Measurements from ENCODE around the gene JPH2.

DNA sequence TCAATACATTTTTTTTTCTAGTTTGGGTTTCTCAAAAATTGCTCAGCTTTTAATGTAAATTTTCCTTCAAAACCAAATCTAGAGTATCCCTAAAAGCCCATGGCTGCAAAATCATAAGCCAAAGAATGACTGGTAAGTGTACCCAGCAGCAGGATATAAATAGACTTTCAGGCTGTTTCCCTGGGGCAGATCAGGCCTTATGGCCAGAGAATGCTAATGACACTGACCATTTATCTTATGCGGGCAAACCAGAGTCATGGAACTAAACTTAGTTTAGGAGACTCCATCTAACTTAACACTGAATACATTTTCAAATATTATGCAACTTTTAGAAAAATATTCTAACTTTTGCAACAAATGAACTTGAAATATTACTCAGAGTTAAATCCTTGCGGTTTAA lies 16.2 kb upstream of the JPH2 start:
- TF ChIP-seq, protein P1, sequence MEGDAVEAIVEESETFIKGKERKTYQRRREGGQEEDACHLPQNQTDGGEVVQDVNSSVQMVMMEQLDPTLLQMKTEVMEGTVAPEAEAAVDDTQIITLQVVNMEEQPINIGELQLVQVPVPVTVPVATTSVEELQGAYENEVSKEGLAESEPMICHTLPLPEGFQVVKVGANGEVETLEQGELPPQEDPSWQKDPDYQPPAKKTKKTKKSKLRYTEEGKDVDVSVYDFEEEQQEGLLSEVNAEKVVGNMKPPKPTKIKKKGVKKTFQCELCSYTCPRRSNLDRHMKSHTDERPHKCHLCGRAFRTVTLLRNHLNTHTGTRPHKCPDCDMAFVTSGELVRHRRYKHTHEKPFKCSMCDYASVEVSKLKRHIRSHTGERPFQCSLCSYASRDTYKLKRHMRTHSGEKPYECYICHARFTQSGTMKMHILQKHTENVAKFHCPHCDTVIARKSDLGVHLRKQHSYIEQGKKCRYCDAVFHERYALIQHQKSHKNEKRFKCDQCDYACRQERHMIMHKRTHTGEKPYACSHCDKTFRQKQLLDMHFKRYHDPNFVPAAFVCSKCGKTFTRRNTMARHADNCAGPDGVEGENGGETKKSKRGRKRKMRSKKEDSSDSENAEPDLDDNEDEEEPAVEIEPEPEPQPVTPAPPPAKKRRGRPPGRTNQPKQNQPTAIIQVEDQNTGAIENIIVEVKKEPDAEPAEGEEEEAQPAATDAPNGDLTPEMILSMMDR (IDR thresholded peaks at IDR 0.05; ENCODE audit: low read depth, low read length), result no peak
- no peak for TF ChIP-seq POLR2A (IDR thresholded peaks at IDR 0.05; ENCODE audit: extremely low read depth, insufficient read length)
